NCI-H2107 treated with DMSO at 0.1 percent for 48 hours (cell line): ENCODE data around the gene FNTB.

Experiments
- DNase-seq: peaks from one replicate; lab custom pipeline; 2025; ENCODE audit not compliant: unreplicated experiment; lab: John Stamatoyannopoulos, UW

The FNTB gene

DNA sequence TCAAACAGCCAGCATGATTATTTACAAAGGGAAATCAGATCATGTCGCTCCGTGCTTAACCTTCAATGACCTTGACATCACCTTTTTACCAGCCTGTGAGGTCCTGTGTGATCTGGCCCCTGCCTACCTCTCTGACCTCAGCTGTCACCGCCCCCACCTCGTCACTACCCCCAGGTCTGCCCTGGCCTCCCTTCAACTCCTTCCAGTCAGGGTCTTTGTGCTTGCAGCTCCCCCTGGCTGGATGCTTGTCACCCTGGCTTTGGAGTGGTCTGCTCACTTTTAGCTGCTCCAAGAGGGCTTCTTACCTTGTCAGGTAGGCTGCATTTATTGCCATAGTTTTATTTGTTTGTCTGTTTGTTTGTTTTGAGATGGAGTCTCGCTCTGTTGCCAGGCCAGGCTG is 123.8 kb downstream of the FNTB start:
- no peak for DNase-seq
